HUES64 (cell line): Measurements from ENCODE around the gene KLRF2.
"Not testable (repeated sequence)": the region's sequence is repeated elsewhere in the genome, so short reads cannot be mapped to it uniquely, and the experiment has no call there.

Source experiments
- H3K27ac ChIP-seq: 2 replicates; pipeline ENCODE4 v1.7.0; 2013; ENCODE audit warnings: low read depth, low read length, inconsistent platforms
- H3K27me3 ChIP-seq: 2 replicates; pipeline ENCODE4 v1.6.1; 2013; ENCODE audit warnings: mild to moderate bottlenecking, low read length; ENCODE audit not compliant: insufficient read depth
- H3K36me3 ChIP-seq: 2 replicates; pipeline ENCODE4 v1.6.1; 2013; ENCODE audit warnings: mild to moderate bottlenecking, low read length; ENCODE audit not compliant: insufficient read depth
- H3K4me1 ChIP-seq: 2 replicates; pipeline ENCODE4 v1.6.1; 2013; ENCODE audit warnings: mild to moderate bottlenecking, low read length, moderate library complexity; ENCODE audit not compliant: insufficient read depth
- H3K4me3 ChIP-seq: 2 replicates; pipeline ENCODE4 v1.5.1; 2013; ENCODE audit warnings: mild to moderate bottlenecking, low read length, moderate library complexity
- H3K9ac ChIP-seq: 2 replicates; pipeline ENCODE4 v1.6.1; 2013; ENCODE audit warnings: mild to moderate bottlenecking, low read depth, low read length
- H3K9me3 ChIP-seq: 2 replicates; pipeline ENCODE4 v1.6.1; 2013; ENCODE audit warnings: low read depth, low read length; ENCODE audit not compliant: insufficient read depth
- WGBS: fragments of 150-250, 120-280 bp; methylation state at CpG from one replicate; pipeline ENCODE4 v1.1.7; 2013; ENCODE audit warnings: missing lambda C conversion rate; 5-methylcytosine and 5-hydroxymethylcytosine counted together

KLRF2 gene

DNA sequence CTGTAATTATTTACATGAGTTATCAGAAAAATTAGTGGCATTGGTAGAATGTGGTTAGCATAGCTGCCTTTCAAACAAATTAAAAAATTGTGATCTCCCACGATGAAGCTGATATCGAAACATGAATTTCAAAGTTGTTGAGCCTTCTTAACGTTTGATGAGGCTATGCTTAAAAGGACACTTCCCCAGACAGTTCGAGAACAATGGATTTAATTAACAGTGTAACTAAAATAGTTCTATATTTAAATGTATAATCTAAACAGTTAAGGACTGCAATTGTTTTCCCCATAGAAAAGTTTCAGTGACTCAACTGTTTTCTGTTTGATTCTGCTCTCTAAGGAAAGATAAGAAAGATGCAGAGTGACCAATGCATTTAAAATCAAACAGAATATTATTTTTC, 13.8 kb upstream of the KLRF2 start:
- WGBS = 92% methylated on average over 3 of the region's 4 CpGs
- H3K27me3 ChIP-seq = no peaks in the 10 kb centered on the region
- H3K4me1 ChIP-seq = peaks cover 20% of the 10 kb centered on the region
- H3K36me3 ChIP-seq = no peaks in the 10 kb centered on the region
- no peaks in the 10 kb centered on the region for H3K9me3 ChIP-seq
- H3K9ac ChIP-seq = no peak overlapping the region
- no peak overlapping the region for H3K4me3 ChIP-seq
- H3K27ac ChIP-seq = no peak overlapping the region

DNA sequence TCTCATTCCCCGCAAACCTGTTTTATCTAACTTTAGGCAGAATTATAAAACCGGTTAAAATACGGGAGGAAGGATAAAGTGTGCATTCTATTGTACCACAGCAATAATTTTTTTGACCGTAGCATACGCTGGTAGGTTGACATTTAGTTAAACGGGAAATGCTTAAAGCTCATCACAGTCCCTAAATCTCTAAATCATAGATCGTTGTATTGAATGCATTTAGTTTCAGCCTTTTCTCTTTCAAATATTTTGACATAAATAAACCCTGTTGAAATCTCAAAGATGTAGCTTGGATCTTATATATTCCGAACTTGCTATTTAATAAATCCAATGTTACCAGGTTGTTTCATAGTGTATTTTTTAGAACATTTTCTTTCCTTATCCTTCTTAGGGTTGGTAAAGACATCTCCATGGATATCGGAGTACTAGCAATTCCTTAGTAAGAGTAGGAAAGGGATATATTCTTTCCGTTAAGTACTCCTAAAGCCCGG, 12.9 kb upstream of the KLRF2 start:
- H3K27me3 ChIP-seq = no peaks in the 10 kb centered on the region
- 99% methylated on average over 7 of the region's 11 CpGs for WGBS
- H3K4me3 ChIP-seq = no peak overlapping the region
- no peaks in the 10 kb centered on the region for H3K36me3 ChIP-seq
- H3K27ac ChIP-seq = no peak overlapping the region
- H3K9me3 ChIP-seq = no peaks in the 10 kb centered on the region
- peaks cover 20% of the 10 kb centered on the region for H3K4me1 ChIP-seq
- no peak overlapping the region for H3K9ac ChIP-seq

DNA sequence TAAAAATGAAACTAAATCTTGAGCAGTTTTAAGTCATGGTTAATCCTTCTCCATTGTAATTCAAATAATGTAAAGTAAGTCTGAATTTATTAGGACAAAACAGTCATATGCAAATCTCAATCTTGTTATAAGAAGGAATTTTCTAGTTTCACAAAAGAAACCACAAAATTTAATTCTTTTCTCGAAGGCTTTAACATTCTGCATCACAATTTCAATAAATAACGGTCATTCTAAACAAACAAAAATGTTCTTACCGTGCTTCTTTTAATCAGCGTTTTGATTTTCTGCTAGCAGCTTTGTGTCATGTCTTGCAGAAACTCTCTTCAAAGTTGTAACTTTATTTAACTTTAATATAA, 12.4 kb upstream of the KLRF2 start:
- Histone ChIP-seq H3K27ac (no peak overlapping the region), H3K27me3 (no peaks in the 10 kb centered on the region), H3K9ac (no peak overlapping the region), H3K4me1 (peaks cover 20% of the 10 kb centered on the region), H3K36me3 (no peaks in the 10 kb centered on the region), H3K4me3 (no peak overlapping the region), H3K9me3 (no peaks in the 10 kb centered on the region)
- 82% methylated on average over 4 of the region's 4 CpGs for WGBS

DNA sequence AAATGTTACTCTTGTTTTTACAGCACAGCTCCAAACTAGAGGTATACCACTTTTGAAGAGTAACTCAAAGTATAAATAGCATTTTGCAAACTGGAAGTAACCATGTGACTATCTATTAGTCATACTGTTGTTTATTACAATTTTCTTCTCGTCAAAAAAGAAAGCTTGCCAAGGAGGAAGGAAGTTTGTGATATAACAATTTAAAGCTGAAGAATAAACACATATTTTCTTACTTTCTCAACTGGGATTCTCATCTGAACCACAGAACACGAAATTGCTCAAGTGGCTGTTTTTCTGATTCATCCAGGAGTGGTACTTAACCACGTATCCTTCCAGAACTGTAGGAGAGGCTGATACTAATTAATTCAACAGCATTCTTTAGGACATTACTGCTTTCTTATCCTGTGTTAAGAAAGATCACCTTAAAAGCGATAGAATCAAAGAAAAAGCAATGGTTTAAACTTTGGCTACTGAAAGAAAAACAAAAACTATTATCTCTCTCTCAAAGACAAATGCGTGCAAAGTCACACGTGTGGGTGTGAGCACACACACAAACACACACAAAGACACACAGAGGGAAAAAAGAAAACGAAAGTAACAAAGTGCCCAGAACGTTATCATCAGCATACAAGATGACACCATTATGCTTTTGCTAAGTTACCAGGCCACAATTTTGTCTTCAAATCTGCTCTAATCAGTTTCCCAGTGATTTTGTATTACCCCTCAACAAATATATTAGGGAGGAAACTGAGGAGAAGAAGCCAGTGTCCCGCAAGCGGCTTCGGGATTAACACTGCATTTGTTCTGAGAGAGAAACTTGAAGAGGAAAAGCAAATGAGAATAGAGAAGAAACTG, 11.8 kb upstream of the KLRF2 start, which contains the start of gene CLEC2B:
CLEC2B (minus strand) TSS at position 48 of the 855 bp plus-strand sequence.
- H3K36me3 ChIP-seq = no peaks in the 10 kb centered on the region
- WGBS = 75% methylated on average over 10 of the region's 11 CpGs
- no peak within 1 kb of the TSS for H3K9ac ChIP-seq
- H3K27ac ChIP-seq = no peak within 1 kb of the TSS
- H3K4me1 ChIP-seq = peaks cover 20% of the 10 kb centered on the region
- no peaks in the 10 kb centered on the region for H3K27me3 ChIP-seq
- H3K9me3 ChIP-seq = no peaks in the 10 kb centered on the region
- no peak within 1 kb of the TSS for H3K4me3 ChIP-seq

DNA sequence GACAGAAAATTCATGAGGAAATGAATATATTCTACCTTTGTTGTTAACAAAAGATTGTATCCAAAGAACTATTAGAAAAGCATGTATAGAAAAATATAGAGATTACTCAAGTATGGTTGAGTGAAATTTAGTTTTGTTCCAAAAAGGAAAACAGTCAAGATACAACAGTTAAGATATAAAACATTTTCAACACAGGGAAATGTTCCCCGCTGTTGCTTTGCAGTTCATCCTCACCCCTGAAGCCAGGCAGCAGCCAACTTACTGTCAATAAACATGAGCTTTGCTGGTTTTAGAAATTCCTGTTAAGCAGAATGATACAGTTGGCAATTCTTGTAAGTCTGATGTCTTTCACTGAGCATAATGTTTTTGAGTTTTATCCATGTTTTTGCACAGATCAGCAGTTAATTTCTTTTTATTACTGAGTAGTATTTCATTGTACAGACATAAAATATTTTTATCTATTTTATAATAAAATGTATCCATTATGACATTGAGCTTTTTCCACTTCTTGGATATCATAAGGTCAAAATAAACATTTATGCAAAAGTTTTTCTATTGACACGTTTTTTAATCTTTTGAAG, 10.9 kb upstream of the KLRF2 start:
- Histone ChIP-seq H3K9me3 (no peaks in the 10 kb centered on the region), H3K4me1 (peaks cover 20% of the 10 kb centered on the region), H3K9ac (no peak overlapping the region), H3K27ac (no peak overlapping the region), H3K4me3 (no peak overlapping the region), H3K27me3 (no peaks in the 10 kb centered on the region), H3K36me3 (no peaks in the 10 kb centered on the region)
- 93% methylated on average over 1 of the region's 2 CpGs for WGBS

DNA sequence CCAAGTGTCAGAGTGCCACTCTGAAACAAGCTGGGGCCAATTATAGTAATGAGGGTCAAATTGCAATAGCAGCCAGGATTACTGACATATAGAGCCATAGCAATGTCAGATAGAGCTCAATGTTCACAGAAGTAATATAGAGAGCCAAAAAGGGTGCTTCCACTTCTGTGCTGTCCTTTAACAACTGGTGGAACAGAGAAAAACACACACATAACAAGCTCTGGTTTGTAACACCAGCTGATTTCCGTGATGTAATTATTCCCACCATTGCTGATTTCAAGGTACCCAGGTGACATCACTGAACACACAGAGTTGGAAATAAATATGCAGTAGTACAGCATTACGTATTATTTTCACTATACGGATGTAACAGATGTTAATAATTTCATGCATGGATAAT, 9.1 kb upstream of the KLRF2 start:
- Histone ChIP-seq H3K4me3 (no peak overlapping the region), H3K27me3 (no peaks in the 10 kb centered on the region), H3K4me1 (peaks cover 20% of the 10 kb centered on the region), H3K9me3 (no peaks in the 10 kb centered on the region), H3K27ac (no peak overlapping the region), H3K9ac (no peak overlapping the region), H3K36me3 (no peaks in the 10 kb centered on the region)
- WGBS = 95% methylated on average over 1 of the region's 3 CpGs

DNA sequence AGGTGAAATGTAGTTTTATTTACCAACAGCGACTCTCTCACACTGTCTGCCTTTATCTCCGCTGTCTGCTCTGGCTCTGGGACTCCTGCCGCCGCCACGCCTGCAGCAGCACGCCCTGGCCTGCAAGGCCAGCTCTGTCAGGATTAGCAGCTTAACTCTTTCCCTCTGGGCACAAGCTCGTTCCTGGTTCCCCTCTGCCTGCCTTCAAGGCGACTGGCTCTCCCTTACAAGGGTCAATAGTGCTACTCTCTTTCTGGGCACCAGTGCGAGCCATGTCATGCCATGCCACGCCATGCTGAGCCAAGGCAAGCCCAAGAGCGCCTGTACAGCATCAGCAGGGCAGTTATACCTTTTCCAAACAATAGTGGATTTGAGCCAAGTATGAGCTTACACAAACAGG, 8.5 kb upstream of the KLRF2 start:
- Histone ChIP-seq H3K9ac (no peak overlapping the region), H3K27ac (no peak overlapping the region), H3K9me3 (no peaks in the 10 kb centered on the region), H3K36me3 (no peaks in the 10 kb centered on the region), H3K27me3 (no peaks in the 10 kb centered on the region), H3K4me3 (no peak overlapping the region), H3K4me1 (peaks cover 20% of the 10 kb centered on the region)
- 86% methylated on average over 11 of the region's 11 CpGs for WGBS

DNA sequence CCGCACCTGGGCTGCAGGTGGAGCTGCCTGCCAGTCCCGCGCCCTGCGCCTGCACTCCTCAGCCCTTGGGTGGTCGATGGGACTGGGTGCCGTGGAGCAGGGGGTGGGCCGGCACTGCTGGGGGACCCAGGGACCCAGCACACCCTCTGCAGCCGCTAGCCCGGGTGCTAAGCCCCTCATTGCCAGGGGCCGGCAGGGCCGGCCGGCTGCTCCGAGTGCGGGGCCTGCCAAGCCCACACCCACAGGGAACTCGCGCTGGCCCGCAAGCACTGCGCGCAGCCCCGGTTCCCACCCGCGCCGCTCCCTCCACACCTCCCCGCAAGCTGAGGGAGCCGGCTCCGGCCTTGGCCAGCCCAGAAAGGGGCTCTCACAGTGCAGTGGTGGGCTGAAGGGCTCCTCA, 5.2 kb upstream of the KLRF2 start:
- not testable (repeated sequence) for H3K9ac ChIP-seq, H3K27me3 ChIP-seq, H3K4me1 ChIP-seq, H3K27ac ChIP-seq, H3K36me3 ChIP-seq, H3K4me3 ChIP-seq, H3K9me3 ChIP-seq
- 95% methylated on average over 26 of the region's 26 CpGs for WGBS

DNA sequence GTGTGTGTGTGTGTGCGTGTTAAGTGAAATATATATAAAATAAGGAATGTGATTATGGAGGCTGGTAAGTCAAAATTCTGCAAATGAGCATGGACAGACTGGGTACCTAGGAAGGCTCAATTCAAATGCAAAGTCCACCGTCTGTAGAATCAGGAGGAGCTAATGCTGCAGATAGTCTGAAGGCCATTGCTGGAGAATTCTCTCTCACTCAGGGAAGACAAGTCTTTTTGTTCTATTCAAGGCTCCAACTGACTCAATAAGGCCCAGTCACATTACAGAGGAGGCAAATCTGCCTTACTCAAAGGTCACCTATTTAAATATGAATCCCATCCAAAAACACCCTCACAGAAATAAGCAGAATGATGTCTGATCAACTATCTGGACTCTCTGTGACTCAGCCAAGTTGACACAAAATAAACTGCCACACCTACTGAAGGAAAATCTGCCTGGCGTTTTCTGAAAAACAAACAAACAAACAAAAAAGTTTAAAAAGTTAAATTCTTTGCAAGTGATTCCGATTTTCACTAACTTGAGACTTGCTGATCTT, 684 bp upstream of the KLRF2 start:
- 69% methylated on average over 4 of the region's 4 CpGs for WGBS
- Histone ChIP-seq H3K9ac (no peak overlapping the region), H3K9me3 (no peaks in the 10 kb centered on the region), H3K27ac (no peak overlapping the region), H3K4me3 (no peak overlapping the region), H3K27me3 (no peaks in the 10 kb centered on the region), H3K4me1 (peaks cover 9% of the 10 kb centered on the region; the same call in 1 of the 2 replicates), H3K36me3 (no peaks in the 10 kb centered on the region)

DNA sequence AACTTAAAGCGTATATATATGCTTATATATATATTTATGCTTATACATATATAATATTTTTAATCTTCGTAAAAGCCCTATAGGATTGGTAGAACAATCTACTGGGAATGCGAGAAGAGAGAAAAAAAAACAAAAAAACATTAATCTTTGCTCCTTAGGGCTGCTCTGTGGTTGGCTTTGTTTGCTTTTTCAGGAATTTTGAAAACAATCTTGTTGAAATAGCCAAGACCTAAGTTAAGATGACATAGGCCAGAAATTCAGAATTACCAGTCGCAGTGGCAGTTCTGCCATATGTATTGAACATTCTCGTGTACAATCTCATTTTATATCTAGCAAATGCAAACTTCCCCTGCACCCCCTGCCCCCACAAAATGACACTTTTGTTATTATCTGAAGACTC, 699 bp downstream of the KLRF2 start:
- Histone ChIP-seq H3K9ac (no peak overlapping the region), H3K27ac (no peak overlapping the region), H3K4me1 (peaks cover 9% of the 10 kb centered on the region; the same call in 1 of the 2 replicates), H3K36me3 (no peaks in the 10 kb centered on the region), H3K4me3 (no peak overlapping the region), H3K9me3 (no peaks in the 10 kb centered on the region), H3K27me3 (no peaks in the 10 kb centered on the region)
- 100% methylated on average over 3 of the region's 5 CpGs for WGBS

DNA sequence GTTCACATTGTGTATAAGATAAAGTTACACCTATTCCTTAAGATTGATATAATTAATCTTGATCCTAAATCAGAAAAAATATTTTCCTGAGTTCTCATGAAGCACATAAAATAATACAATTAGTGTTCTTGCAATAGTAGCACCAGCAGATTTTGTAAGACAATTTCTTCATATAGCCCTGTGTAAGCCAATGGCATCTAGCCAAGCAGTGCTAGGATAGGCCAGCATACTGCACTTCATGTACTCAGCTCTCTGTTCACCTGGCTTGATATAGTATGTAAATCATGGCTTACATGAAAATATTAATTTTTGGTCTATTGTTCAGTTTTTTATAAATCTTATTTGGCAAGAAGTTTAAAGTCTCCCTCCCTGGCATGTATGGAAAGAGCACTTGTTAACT, 1.9 kb downstream of the KLRF2 start:
- peaks cover 9% of the 10 kb centered on the region; the same call in 1 of the 2 replicates for H3K4me1 ChIP-seq
- H3K4me3 ChIP-seq = no peak overlapping the region
- no peak overlapping the region for H3K27ac ChIP-seq
- H3K36me3 ChIP-seq = no peaks in the 10 kb centered on the region
- H3K27me3 ChIP-seq = no peaks in the 10 kb centered on the region
- H3K9ac ChIP-seq = no peak overlapping the region
- no peaks in the 10 kb centered on the region for H3K9me3 ChIP-seq
